HG03342 (cell line): ENCODE measurements around the gene COASY.
"Not testable (repeated sequence)": the region's sequence is repeated elsewhere in the genome, so short reads cannot be mapped to it uniquely, and the experiment has no call there.

Source experiments
- ATAC-seq: cut with Tn5 transposase; IDR thresholded peaks from one replicate; pipeline ENCODE4 v1.9.1; 2021; ENCODE audit warnings: mild to moderate bottlenecking, moderate library complexity; ENCODE audit not compliant: unreplicated experiment

Gene COASY

DNA sequence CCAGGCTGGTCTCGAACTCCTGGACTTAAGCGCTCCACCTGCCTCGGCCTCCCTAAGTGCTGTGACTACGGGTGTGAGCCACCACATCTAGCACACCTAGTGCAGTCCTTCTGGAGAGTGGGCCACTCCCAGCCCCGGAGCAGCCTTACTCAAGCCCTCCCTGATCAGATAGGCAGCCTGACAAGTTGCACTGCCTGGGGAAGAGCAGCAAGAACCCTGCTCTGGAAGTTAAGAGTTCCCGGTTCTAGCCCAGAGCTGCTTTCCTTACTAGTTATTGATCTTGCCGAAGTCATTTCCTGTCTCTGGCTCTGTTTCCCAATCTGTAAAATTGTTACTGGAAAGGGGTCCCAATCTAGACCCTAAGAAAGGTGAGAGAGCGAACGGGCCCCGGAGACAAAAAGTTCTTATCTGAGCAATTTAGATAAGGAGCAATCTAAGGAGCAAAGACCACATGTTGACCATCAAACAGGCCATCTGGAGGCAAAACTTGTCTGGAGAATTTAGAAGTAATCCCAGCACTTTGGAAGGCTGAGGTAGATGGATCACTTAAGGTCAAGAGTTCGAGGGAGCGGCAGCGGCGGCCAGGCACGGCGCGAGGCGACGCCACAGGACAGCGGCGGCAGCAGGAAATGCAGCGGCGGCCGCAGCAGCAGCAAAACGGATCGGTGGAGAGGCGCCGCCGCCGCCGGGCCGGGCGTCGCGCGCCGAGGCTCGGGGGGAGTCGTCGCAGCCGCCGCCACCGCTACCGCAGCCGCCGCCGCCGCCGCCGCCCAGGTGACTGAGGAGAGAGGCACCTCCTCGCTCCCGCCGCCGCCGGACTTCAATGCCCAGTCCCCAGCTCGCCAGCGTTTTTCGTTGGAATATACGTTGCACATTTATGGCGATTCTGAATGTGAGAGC lies 30.2 kb upstream of the COASY start:
- no peak for ATAC-seq

DNA sequence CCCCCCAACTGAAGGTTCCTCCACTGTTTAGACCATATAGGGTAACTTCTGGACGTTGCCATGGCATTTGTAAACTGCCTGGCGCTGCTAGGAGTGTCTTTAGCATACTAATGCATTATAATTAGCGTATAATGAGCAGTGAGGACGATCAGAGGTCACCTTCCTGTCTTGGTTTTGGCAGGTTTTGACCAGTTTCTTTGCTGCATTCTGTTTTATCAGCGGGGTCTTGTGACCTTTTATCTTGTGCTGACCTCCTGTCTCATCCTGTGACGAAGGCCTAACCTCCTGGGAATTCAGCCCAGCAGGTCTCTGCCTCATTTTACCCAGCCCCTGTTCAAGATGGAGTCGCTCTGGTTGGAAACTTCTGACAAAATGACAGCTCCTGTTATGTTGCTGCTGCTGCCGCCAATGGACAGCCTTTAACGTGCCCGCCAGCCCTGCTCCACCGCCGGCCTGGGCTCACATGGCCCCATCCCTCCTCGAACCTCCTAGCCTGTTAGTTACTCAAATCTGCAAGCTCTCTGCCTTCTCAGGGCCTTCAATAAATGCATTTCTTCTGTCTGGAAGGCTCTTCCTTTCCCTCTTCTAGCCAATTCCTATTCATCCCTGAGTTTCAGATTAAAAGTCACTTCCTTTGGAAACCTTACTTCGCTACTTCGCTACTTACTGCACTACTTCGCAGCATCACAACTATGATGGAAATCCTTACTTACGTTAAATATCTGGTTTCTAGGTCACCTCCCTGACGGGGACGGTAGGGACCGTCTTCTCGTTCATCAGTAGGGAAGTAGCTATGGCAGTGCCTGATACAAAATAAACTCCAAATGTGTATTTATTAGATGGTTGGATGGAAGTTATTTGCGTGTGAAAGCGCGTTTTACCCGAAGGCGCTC lies 26.5 kb upstream of the COASY start:
- ATAC-seq = no peak

GRCh38 chr17:42536048-42536371 lies 25.9 kb upstream of the COASY start, which contains the start of gene NAGLU:
NAGLU (plus strand) TSS chr17:42536241; CDS start chr17:42536273, 32 bp downstream.
- ATAC-seq = peak; percentile 80

DNA sequence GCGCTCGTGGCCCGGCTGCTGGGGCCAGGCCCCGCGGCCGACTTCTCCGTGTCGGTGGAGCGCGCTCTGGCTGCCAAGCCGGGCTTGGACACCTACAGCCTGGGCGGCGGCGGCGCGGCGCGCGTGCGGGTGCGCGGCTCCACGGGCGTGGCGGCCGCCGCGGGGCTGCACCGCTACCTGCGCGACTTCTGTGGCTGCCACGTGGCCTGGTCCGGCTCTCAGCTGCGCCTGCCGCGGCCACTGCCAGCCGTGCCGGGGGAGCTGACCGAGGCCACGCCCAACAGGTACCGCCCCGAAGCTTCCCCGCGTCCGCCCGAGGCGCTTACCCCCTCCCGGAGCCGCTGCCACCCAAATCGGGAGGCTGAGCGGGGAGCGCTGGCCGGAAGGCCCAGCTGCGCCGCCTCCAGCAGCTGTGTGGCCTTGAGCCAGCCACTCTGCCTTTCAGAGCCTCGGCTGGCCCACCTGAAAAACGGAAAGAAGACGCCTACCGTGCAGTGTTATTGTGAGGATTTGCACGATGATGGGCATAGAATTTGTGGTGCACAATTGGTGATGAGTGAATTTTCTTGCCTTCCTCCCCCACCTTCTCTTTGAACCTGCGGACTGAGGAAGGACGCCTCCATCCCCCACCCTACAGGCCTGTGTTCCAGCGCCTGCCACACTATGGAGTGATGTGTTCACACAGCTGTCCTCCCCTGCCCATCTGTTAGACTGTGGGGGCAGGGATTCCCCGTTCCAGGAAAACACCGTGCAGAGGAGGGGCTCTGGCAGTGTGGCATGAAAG lies 25.4 kb upstream of the COASY start:
- peak; percentile 51 for ATAC-seq

DNA sequence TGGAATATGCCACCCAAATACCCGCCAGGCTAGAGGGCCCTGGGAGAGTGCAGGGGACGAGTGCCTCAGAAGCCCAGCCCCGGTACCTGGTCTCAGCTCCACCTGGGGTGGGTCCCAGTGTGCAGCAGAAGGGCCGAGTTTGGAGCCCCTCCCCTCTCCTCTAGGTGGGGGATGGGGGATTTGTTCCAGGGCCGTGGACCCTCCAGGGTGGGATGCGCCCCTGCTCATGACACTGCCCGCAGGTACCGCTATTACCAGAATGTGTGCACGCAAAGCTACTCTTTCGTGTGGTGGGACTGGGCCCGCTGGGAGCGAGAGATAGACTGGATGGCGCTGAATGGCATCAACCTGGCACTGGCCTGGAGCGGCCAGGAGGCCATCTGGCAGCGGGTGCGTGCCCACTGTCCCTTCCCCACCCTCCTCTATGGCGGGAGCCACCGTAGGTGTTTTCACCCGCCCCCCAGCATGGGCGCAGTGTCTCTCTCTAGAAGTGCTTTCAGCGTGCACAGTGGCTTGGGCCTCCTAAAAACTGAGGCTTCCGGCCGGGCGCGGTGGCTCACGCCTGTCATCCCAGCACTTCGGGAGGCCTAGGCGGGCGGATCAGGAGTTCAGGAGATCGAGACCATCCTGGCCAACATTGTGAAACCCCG lies 24.7 kb upstream of the COASY start:
- ATAC-seq = no peak

- no peak for ATAC-seq
Observed at GRCh38 chr17:42537826-42538451, 24.0 kb upstream of the COASY start.

GRCh38 chr17:42538482-42538881 lies 23.5 kb upstream of the COASY start:
- no peak for ATAC-seq

GRCh38 chr17:42540558-42540957 lies 21.4 kb upstream of the COASY start:
- ATAC-seq = not testable (repeated sequence)

GRCh38 chr17:42541041-42541833 lies 20.7 kb upstream of the COASY start:
- no peak for ATAC-seq

- ATAC-seq = no peak
Observed at GRCh38 chr17:42543190-42544079, 18.5 kb upstream of the COASY start.

DNA sequence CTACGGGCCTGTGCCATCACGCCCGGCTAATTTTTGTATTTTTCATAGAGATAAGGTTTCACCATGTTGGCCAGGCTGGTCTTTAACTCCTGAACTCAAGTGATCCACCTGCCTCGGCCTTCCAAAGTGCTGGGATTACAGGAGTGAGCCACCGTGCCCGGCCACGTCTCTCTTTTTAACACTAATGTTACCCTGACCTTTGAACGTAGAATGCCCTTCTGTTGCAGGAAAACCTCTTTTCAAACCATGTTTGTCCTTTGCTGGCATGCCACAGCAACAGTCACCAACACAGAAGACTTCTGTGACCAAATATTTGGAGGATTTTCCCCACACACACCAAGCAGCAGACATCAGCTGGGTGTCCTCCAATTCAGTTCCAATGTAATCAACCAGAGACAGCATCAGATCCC lies 17.1 kb upstream of the COASY start:
- no peak for ATAC-seq

DNA sequence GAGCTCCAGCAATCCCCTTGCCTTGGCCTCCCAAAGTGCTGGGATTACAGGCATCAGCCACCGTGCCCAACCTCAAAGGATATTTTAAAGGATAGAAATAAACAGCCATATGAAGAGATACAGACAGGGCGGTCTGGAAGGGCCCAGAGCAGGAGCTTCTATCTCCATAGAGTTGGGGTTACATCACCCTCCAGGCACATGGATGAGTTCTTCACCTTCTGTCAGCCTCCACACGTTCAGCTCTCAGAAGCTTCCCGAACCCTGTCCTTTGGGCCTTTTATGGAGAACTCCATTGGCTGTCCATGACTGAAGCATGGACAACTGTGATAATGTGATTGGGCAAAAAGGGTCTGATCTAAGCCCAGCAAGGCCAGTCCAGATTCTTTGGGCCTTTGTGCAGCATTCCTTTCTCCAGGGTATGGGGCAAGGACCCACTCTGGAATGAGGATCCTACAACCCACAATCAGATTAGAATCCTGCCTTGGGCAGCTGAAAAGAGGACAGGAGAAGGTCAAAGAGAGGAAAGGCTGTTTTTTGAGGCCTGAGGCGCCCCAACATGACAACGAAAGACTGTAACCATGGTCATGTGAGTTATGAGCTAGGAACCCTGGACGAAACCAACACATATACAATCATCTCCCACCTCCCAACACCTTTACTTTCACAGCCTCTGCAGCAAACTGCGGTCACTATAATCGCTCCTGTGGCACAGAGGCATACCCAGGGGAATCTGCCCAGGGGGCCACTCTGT lies 16.0 kb upstream of the COASY start:
- not testable (repeated sequence) for ATAC-seq

- ATAC-seq = no peak
Observed at GRCh38 chr17:42547001-42547461, 14.9 kb upstream of the COASY start.

DNA sequence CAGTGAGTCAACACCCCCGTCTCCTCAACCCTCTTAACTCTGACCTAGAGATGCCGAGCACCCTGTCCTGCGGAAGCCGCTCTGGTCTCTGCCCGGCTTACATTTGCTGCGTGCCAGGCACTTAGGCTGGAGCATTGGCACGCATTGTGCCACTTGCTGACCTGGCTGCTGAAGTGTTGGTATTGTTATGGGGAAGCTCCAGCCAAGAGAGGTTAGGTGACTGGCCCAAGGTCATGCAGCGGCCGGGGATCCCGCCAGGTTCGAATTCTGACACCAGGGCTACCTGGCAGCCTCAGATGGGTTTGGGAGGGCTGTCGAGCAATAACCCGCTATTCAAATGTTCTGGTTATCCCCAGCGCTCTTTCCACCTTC lies 14.3 kb upstream of the COASY start:
- no peak for ATAC-seq

DNA sequence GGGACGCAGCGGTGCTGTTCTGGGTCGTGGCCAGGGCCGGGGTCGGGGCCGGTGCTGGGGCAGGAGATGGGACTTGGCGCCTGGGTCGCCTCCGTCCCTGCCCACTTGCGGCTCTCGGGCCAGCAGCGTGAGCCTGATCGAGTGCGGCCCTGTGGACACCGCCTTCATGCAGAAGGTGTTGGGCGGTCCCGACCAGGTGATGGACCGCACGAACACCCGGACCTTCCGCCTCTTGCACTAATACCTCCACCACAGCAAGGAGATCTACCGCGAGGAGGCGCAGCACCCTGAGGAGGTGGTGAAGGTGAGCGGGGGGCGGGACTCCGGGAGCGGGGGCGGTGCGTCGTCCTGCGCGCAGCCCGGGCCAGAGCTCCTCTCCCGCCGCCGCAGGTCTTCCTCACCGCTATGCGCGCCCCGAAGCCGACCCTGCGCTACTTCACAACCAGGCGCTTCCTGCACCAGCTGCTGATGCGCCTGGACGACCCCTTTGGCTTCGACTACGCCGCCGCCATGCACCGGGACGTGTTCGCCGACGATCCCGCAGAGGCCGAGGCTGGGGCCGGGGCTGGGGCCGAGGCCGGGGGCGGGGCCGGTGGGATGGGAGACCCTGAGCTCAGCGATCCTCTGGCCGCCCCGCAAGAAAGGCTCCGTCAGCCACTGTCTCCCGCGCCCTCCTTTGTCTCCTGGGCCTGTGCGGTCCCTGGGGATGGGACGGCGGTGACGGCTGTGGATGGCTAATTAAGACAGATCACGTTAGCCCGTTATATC lies 13.7 kb upstream of the COASY start:
- ATAC-seq = peak; percentile 68

DNA sequence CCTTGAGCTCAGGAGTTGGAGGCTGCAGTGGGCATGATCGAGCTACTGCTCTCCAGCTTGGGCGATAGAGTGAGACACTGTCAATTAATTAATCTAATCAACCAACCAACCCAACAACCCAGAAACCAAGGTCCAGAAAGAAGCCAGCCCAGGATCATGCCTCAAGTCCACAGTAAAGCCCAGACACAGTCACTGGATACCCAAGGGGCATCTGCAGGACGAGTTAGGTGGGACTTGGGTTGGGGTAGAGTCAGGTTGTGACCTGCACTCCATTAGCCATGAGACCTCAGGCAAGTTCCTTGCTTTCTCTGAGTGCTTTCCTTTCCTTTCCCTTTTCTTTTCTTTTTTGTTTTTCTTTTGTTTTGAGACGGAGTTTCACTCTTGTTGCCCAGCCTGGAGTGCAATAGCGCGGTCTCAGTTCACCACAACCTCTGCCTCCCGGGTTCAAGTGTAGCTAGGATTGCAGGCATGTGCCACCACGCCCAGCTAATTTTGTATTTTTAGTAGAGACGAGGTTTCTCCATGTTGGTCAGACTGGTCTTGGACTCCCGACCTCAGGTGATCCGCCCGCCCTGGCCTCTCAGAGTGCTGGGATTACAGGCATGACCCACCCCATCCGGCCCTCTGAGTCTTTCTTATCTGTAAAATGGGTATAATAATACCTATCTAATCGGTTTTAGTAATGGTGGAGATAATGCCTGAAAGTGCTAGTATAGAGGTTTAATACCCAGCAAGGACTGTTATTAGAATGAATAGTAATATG lies 12.8 kb upstream of the COASY start:
- ATAC-seq = no peak
